ENCODE measurements around the gene UBE2G2. TPM values are rescaled to one million over a fixed set of nuclear protein-coding genes. Genes with fewer than 3 reads are reported as not detected.

UBE2G2 gene
- polyA plus RNA-seq, 1 donor from 2014 or later = 127 TPM

DNA sequence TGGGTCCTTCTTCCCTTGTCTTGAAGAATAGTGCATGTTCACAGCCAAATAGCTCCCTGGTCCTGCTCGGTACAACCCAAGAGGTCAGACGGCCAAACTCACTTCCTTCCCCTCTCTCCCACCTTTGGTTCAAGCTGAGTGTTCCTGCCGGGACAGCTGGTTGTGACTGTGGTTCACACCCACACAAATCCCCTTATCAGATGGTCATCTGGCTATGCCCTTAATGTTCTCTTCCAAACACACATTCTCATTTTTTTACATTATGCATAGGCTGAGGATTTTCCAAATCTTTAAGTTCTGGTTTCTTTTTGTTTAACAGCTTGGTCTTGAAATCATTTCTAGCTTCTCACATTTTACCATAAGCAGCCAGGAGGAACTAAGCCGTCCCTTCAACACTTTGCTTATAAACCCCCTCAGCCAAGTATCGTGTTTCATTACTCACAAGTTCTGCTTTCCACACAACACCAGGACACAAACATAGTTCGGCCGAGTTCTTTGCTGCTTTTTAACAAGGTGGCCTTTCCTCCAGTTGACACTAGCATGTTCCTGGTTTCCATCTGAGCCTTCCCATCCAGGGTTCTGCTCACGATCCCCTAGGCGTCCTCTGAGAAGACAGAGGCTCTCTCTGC is 70.6 kb downstream of the UBE2G2 start:
- H3K9me2 ChIP-seq (ENCODE audit: insufficient read depth, low read length) = no peaks in the 10 kb centered on the region
- H2AFZ ChIP-seq (ENCODE audit: low read depth, low read length) = no peak overlapping the region
- H3K4me2 ChIP-seq (ENCODE audit: low read length) = no peak overlapping the region
- H3K36me3 ChIP-seq (ENCODE audit: insufficient read depth, low read length) = no peaks in the 10 kb centered on the region
- no peaks in the 10 kb centered on the region for H3F3A ChIP-seq (ENCODE audit: insufficient read depth, low read length, poor library complexity, severe bottlenecking)
- H3K4me3 ChIP-seq (ENCODE audit: low read length) = no peak overlapping the region
- no peak overlapping the region for H3K9ac ChIP-seq (ENCODE audit: low read length)
- no peak overlapping the region for H3K27ac ChIP-seq (ENCODE audit: low read length)
- TF ChIP-seq CTCF (IDR thresholded peaks at IDR 0.05; ENCODE audit: poor library complexity, severe bottlenecking) = no peak
- no peak for TF ChIP-seq RAD21 (conservative IDR thresholded peaks at IDR 0.05)
- no peak for TF ChIP-seq POLR2AphosphoS5 (IDR thresholded peaks at IDR 0.05)
- no peak for TF ChIP-seq EZH2 (IDR thresholded peaks at IDR 0.05; ENCODE audit: borderline replicate concordance, insufficient read depth, low read length, poor library complexity, severe bottlenecking)
- no peak for TF ChIP-seq SMC3 (conservative IDR thresholded peaks at IDR 0.05; ENCODE audit: poor library complexity)
- no peak for TF ChIP-seq MXI1 (conservative IDR thresholded peaks at IDR 0.05; ENCODE audit: poor library complexity, severe bottlenecking)
- no peak for TF ChIP-seq EP300 (conservative IDR thresholded peaks at IDR 0.05; ENCODE audit: poor library complexity, severe bottlenecking)
- TF ChIP-seq REST (IDR thresholded peaks at IDR 0.05; ENCODE audit: borderline replicate concordance) = no peak
- TF ChIP-seq TAF1 (IDR thresholded peaks at IDR 0.05; ENCODE audit: low read depth) = no peak
- no peaks in the 10 kb centered on the region for H3K27me3 ChIP-seq (ENCODE audit: insufficient read depth, low read depth, low read length)
- no peaks in the 10 kb centered on the region for H3K79me2 ChIP-seq (replicated peaks; ENCODE audit: insufficient read depth, low read length)
- no peaks in the 10 kb centered on the region for H4K20me1 ChIP-seq (ENCODE audit: insufficient read depth)
- H3K9me3 ChIP-seq (ENCODE audit: low read length) = no peaks in the 10 kb centered on the region

DNA sequence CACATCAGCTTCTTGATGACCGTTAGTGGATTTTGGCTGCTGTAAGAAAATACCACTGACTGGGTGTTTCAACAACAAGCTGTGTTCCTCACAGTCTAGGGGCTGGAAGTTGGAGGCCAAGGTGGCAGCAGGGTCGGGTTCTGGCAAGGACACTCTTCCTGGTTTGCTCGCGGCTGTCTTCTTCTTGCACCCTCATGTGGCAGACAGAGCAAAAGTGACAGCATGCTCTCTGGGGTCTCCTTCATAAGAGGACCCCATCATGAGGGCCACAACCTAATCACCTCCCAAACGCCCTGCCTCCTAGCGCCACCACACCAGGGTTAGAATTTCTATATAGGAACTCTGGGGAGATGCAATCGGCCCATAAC is 71.6 kb downstream of the UBE2G2 start:
- Histone ChIP-seq H3F3A (ENCODE audit: insufficient read depth, low read length, poor library complexity, severe bottlenecking) (no peaks in the 10 kb centered on the region), H3K4me2 (ENCODE audit: low read length) (no peak overlapping the region), H3K4me3 (ENCODE audit: low read length) (no peak overlapping the region), H3K27ac (ENCODE audit: low read length) (no peak overlapping the region), H3K36me3 (ENCODE audit: insufficient read depth, low read length) (no peaks in the 10 kb centered on the region), H3K79me2 (replicated peaks; ENCODE audit: insufficient read depth, low read length) (no peaks in the 10 kb centered on the region), H3K9me2 (ENCODE audit: insufficient read depth, low read length) (no peaks in the 10 kb centered on the region), H3K9me3 (ENCODE audit: low read length) (no peaks in the 10 kb centered on the region), H4K20me1 (ENCODE audit: insufficient read depth) (no peaks in the 10 kb centered on the region), H2AFZ (ENCODE audit: low read depth, low read length) (no peak overlapping the region), H3K27me3 (ENCODE audit: insufficient read depth, low read depth, low read length) (no peaks in the 10 kb centered on the region), H3K9ac (ENCODE audit: low read length) (no peak overlapping the region)
- TF ChIP-seq EP300 (conservative IDR thresholded peaks at IDR 0.05; ENCODE audit: poor library complexity, severe bottlenecking) (no peak), EZH2 (IDR thresholded peaks at IDR 0.05; ENCODE audit: borderline replicate concordance, insufficient read depth, low read length, poor library complexity, severe bottlenecking) (no peak), CTCF (IDR thresholded peaks at IDR 0.05; ENCODE audit: poor library complexity, severe bottlenecking) (no peak), TAF1 (IDR thresholded peaks at IDR 0.05; ENCODE audit: low read depth) (no peak), MXI1 (conservative IDR thresholded peaks at IDR 0.05; ENCODE audit: poor library complexity, severe bottlenecking) (no peak), RAD21 (conservative IDR thresholded peaks at IDR 0.05) (no peak), REST (IDR thresholded peaks at IDR 0.05; ENCODE audit: borderline replicate concordance) (no peak)

Measured in neural cell (in vitro differentiated cells).